Measurements from ENCODE around the gene AGT.

Gene AGT

GRCh38 chr1:230757856-230758708 lies 44.2 kb upstream of the AGT start:
- TF ChIP-seq POLR2AphosphoS5 (IDR thresholded peaks at IDR 0.05; ENCODE audit: low read depth, low read length), result no peak
- TF ChIP-seq TAF1 (IDR thresholded peaks at IDR 0.05; ENCODE audit: borderline replicate concordance, insufficient read depth, low read length), result no peak
- no peak for TF ChIP-seq SIN3A (IDR thresholded peaks at IDR 0.05; ENCODE audit: borderline replicate concordance, insufficient read depth, low read length)
- no peak for TF ChIP-seq REST (IDR thresholded peaks at IDR 0.05; ENCODE audit: insufficient read depth in 1 of 2, low read depth in 2 of 2, low read length in 2 of 2)
- no peak for TF ChIP-seq FOXP2 (optimal IDR thresholded peaks at IDR 0.05; ENCODE audit: borderline replicate concordance, extremely low read depth, extremely low read length, insufficient read depth)

DNA sequence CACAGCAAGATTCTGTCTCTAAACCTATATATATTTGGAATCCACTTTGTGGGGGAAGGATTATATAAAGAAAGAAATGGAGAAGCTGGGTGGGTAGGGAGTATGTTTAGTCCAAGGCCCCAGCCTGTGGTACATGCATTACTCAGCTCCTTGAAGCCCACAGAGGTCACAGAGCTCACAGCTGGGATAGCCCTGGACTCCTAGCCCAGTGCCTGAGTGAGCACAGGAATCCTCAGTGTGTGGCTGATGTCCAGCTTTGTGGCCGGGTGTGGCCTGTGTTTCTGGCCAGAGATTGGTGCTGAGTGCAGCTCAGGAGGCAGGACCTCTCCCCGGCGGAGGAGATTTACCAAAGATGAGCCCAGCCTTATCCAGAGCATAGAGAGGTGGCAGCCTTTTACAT lies 40.9 kb upstream of the AGT start:
- TF ChIP-seq REST (IDR thresholded peaks at IDR 0.05; ENCODE audit: insufficient read depth in 1 of 2, low read depth in 2 of 2, low read length in 2 of 2), result no peak
- TF ChIP-seq TAF1 (IDR thresholded peaks at IDR 0.05; ENCODE audit: borderline replicate concordance, insufficient read depth, low read length), result no peak
- no peak for TF ChIP-seq FOXP2 (optimal IDR thresholded peaks at IDR 0.05; ENCODE audit: borderline replicate concordance, extremely low read depth, extremely low read length, insufficient read depth)
- TF ChIP-seq POLR2AphosphoS5 (IDR thresholded peaks at IDR 0.05; ENCODE audit: low read depth, low read length), result no peak
- TF ChIP-seq SIN3A (IDR thresholded peaks at IDR 0.05; ENCODE audit: borderline replicate concordance, insufficient read depth, low read length), result no peak

DNA sequence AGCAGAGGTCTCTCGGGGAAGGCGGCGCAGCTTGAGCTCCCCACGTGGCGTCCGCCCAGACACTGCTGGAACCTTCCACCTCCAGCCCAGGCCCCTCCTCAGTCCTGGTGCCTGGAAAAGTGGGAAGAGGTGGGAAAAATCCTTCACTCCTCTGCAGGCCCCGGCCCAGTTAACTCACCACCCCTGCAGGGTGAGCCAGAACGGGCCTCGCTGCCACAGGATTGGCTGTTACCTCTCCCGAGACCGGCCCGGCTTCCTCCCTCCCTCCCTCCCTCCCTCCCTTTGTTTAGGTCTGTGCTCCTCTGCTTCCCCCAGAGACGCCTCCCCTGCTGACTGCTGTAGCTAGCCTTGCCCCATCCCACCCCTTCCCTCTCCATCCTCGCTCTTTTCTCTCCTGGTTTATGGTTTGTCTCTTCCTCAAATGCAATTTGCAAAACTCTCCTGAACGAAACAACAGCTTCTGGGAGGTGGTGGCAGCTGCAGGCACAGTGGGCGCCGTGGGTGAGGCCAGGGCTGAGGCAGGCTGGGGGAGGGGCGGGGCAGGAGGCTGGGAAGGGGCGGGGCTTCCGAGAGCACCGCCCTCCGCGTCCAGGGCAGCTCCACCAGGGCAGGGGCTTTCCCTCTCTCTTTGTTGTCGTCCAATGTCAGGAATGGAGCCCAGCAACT lies 39.8 kb upstream of the AGT start:
- TF ChIP-seq REST (IDR thresholded peaks at IDR 0.05; ENCODE audit: insufficient read depth in 1 of 2, low read depth in 2 of 2, low read length in 2 of 2) (no peak), TAF1 (IDR thresholded peaks at IDR 0.05; ENCODE audit: borderline replicate concordance, insufficient read depth, low read length) (no peak), POLR2AphosphoS5 (IDR thresholded peaks at IDR 0.05; ENCODE audit: low read depth, low read length) (no peak), FOXP2 (optimal IDR thresholded peaks at IDR 0.05; ENCODE audit: borderline replicate concordance, extremely low read depth, extremely low read length, insufficient read depth) (no peak), SIN3A (IDR thresholded peaks at IDR 0.05; ENCODE audit: borderline replicate concordance, insufficient read depth, low read length) (no peak)

DNA sequence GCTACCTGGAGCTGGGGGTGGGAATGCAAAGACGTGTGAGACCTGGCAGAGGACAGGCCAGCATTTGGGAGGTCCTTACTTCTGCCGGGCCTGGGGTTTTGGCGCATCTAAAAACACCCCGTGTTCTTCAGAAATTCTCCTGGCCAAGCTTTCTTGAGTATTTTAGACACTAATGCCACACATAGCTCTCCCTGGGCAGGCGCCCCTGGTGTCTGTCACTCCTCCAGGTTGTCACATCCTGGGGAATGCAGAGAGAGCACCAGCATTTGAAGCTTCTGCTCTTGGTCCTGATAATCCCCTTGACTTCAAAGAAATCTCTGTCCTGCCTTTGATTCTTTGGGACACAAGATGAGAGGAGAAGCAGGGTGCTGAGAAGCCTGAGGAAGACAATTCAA lies 39.3 kb upstream of the AGT start:
- no peak for TF ChIP-seq POLR2AphosphoS5 (IDR thresholded peaks at IDR 0.05; ENCODE audit: low read depth, low read length)
- TF ChIP-seq FOXP2 (optimal IDR thresholded peaks at IDR 0.05; ENCODE audit: borderline replicate concordance, extremely low read depth, extremely low read length, insufficient read depth), result no peak
- no peak for TF ChIP-seq REST (IDR thresholded peaks at IDR 0.05; ENCODE audit: insufficient read depth in 1 of 2, low read depth in 2 of 2, low read length in 2 of 2)
- no peak for TF ChIP-seq SIN3A (IDR thresholded peaks at IDR 0.05; ENCODE audit: borderline replicate concordance, insufficient read depth, low read length)
- no peak for TF ChIP-seq TAF1 (IDR thresholded peaks at IDR 0.05; ENCODE audit: borderline replicate concordance, insufficient read depth, low read length)
